Right lobe of liver (tissue), 4 donors: ENCODE results near the gene KCNJ6.

Experiments used
- CTCF ChIP-seq, 4 donors: fragments of 200-600 bp in 3 of 4; fragments of 450-650 bp in 1 of 4; IDR thresholded peaks; one replicate each; pipeline versions ENCODE4 v1.5.1 to v1.8.0; 2016 to 2022; ENCODE audit warnings: antibody characterized with exemption in 4 of 4, mild to moderate bottlenecking in 2 of 4
- POLR2A ChIP-seq: fragments of 450-650 bp; IDR thresholded peaks from one replicate; pipeline ENCODE4 v1.6.1; 2017; ENCODE audit warnings: antibody characterized with exemption, mild to moderate bottlenecking
- donor health status: DM: no; HTN: no; CAD: no.
- donor health status: DM: no; HTN: no; CAD: no.
- donor health status: DM: no; HTN: yes; CAD: no.

- no peak for TF ChIP-seq CTCF (IDR thresholded peaks at IDR 0.05)
- no peak for TF ChIP-seq POLR2A
Measured at GRCh38 chr21:37627561-37627960, 288.7 kb downstream of the KCNJ6 start.
